Right forelimb (tissue), 1 donor: Measurements from ENCODE around the gene AXIN2.
A peak's percentile ranks its signal among the peaks of the same experiment; 100 is the strongest.

ENCODE experiments used
- DNase-seq: peaks from one replicate; pipeline ENCODE4 v3.0.0-alpha.2; 2018

AXIN2 gene

GRCh38 chr17:65576939-65577338 is 15.5 kb upstream of the AXIN2 start:
- no peak for DNase-seq

GRCh38 chr17:65573282-65573602 is 11.8 kb upstream of the AXIN2 start:
- no peak for DNase-seq

GRCh38 chr17:65572581-65573281 is 11.3 kb upstream of the AXIN2 start:
- no peak for DNase-seq

GRCh38 chr17:65572186-65572580 is 10.7 kb upstream of the AXIN2 start:
- no peak for DNase-seq

- DNase-seq = no peak
These were observed 7.5 kb upstream of the AXIN2 start for GRCh38 chr17:65568918-65569317.

- no peak for DNase-seq
These were observed 6.1 kb upstream of the AXIN2 start for GRCh38 chr17:65567566-65567965.

GRCh38 chr17:65565559-65565958 is 4.1 kb upstream of the AXIN2 start:
- no peak for DNase-seq

- DNase-seq = no peak
These were observed 3.3 kb upstream of the AXIN2 start for GRCh38 chr17:65564793-65565192.

GRCh38 chr17:65562206-65562531 is 721 bp upstream of the AXIN2 start:
- DNase-seq = no peak

- peak; percentile 90 for DNase-seq
These were observed 608 bp downstream of the AXIN2 start for GRCh38 chr17:65560628-65561451.

- DNase-seq = peak; percentile 82
These were observed 1.4 kb downstream of the AXIN2 start for GRCh38 chr17:65559804-65560627.

- DNase-seq = no peak
These were observed 2.0 kb downstream of the AXIN2 start for GRCh38 chr17:65559461-65559803.

GRCh38 chr17:65558683-65559460 is 2.6 kb downstream of the AXIN2 start:
- DNase-seq = no peak

GRCh38 chr17:65558311-65558682 is 3.2 kb downstream of the AXIN2 start:
- no peak for DNase-seq

- DNase-seq = no peak
These were observed 3.8 kb downstream of the AXIN2 start for GRCh38 chr17:65557349-65558310.

GRCh38 chr17:65556910-65557348 is 4.5 kb downstream of the AXIN2 start:
- DNase-seq = no peak

- DNase-seq = peak; percentile 84
These were observed 5.2 kb downstream of the AXIN2 start for GRCh38 chr17:65556014-65556909.

- no peak for DNase-seq
These were observed 6.8 kb downstream of the AXIN2 start for GRCh38 chr17:65554553-65555223.

GRCh38 chr17:65553646-65554552 is 7.5 kb downstream of the AXIN2 start:
- no peak for DNase-seq
